ENCODE data around the gene WARS2. TPM values are rescaled to one million over a fixed set of nuclear protein-coding genes. Genes with fewer than 3 reads are reported as not detected.

The WARS2 gene
- total RNA-seq, 1 experiment from 2014 or later: 17.6 TPM

DNA sequence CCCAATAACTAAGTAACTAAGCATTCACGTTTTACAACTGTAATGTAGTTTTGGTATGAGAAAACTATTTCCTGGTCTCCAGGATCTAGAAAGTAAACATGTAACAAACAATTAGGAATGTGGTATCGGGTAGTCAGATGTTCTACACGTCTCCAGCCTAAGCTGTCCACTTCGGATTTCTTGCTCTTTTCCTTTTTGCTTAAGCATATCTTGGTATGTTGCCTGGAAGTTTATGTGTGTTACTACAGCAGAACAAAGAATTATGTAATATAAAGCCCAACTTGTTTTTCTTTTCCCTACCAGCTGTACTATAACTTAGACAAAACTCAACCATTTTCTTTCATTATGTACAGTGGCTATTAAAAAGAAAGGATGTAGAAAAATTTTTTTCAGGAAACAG, 20.4 kb upstream of the WARS2 start:
- no peak overlapping the region for H3K4me2 ChIP-seq
- CTCF ChIA-PET: no interaction called here

DNA sequence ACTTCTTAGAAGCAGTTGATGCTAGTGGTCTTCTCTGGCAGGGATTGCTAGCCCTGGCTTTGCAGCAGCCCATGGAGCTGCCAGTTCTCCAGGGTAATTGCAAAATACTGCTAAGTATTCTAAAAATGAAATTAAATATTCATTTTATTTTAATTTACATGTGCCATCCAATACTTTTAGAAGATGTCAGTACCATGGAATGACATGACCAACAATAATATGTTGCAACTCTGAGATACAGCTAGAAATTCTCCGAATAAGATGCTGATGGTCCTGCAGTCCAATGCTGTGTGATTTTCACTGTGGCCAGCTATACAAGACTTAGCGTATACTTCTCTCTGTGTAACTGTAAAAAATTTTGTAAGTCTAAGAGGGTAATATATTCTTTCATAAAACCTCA, 20.0 kb upstream of the WARS2 start:
- Histone ChIP-seq H3K4me3 (no peak overlapping the region), H4K20me1 (ENCODE audit: insufficient read depth) (no peaks in the 10 kb centered on the region), H3K27ac (no peak overlapping the region), H3K36me3 (ENCODE audit: low read depth) (peaks cover 26% of the 10 kb centered on the region), H3K4me2 (no peak overlapping the region), H3K9me2 (ENCODE audit: insufficient read depth) (no peaks in the 10 kb centered on the region), H3K79me2 (ENCODE audit: low read depth) (no peaks in the 10 kb centered on the region), H3F3A (ENCODE audit: insufficient read depth, low read depth) (no peaks in the 10 kb centered on the region), H3K9me3 (ENCODE audit: insufficient read depth, low read depth) (no peaks in the 10 kb centered on the region), H3K27me3 (ENCODE audit: insufficient read depth, low read depth) (no peaks in the 10 kb centered on the region), H2AFZ (no peak overlapping the region), H3K4me1 (replicated peaks; ENCODE audit: insufficient read depth) (no peaks in the 10 kb centered on the region)
- intact Hi-C loops (cut with micrococcal nuclease; ENCODE audit: unreplicated experiment): no loop called here
- CTCF ChIA-PET: no interaction called here
- DNase-seq: no peak
- BruUV-seq (replicated peaks): no TSS peak
- POLR2A ChIA-PET (ENCODE audit: unreplicated experiment): no interaction called here
- no peak for TF ChIP-seq CTCF (conservative IDR thresholded peaks at IDR 0.05)
- no peak for TF ChIP-seq EZH2 (IDR thresholded peaks at IDR 0.05; ENCODE audit: low read depth)

More for the DNA sequence above, 20.4 kb upstream of the WARS2 start:
- Histone ChIP-seq H3K9me2 (ENCODE audit: insufficient read depth) (no peaks in the 10 kb centered on the region), H3K4me1 (replicated peaks; ENCODE audit: insufficient read depth) (no peaks in the 10 kb centered on the region), H3F3A (ENCODE audit: insufficient read depth, low read depth) (no peaks in the 10 kb centered on the region), H2AFZ (no peak overlapping the region), H3K27me3 (ENCODE audit: insufficient read depth, low read depth) (no peaks in the 10 kb centered on the region), H4K20me1 (ENCODE audit: insufficient read depth) (no peaks in the 10 kb centered on the region), H3K27ac (no peak overlapping the region), H3K79me2 (ENCODE audit: low read depth) (no peaks in the 10 kb centered on the region), H3K36me3 (ENCODE audit: low read depth) (peaks cover 26% of the 10 kb centered on the region), H3K9me3 (ENCODE audit: insufficient read depth, low read depth) (no peaks in the 10 kb centered on the region), H3K4me3 (no peak overlapping the region)
- intact Hi-C loops (cut with micrococcal nuclease; ENCODE audit: unreplicated experiment): no loop called here
- TF ChIP-seq CTCF (conservative IDR thresholded peaks at IDR 0.05) (no peak), EZH2 (IDR thresholded peaks at IDR 0.05; ENCODE audit: low read depth) (no peak)
- BruUV-seq (replicated peaks): no TSS peak
- POLR2A ChIA-PET (ENCODE audit: unreplicated experiment): no interaction called here
- no peak for DNase-seq

- Histone ChIP-seq H3K79me2 (ENCODE audit: low read depth) (no peaks in the 10 kb centered on the region), H3K4me2 (no peak overlapping the region), H3F3A (ENCODE audit: insufficient read depth, low read depth) (no peaks in the 10 kb centered on the region), H3K36me3 (ENCODE audit: low read depth) (peaks cover 26% of the 10 kb centered on the region), H4K20me1 (ENCODE audit: insufficient read depth) (no peaks in the 10 kb centered on the region), H3K9me2 (ENCODE audit: insufficient read depth) (no peaks in the 10 kb centered on the region), H3K27me3 (ENCODE audit: insufficient read depth, low read depth) (no peaks in the 10 kb centered on the region), H3K4me3 (no peak overlapping the region), H3K9me3 (ENCODE audit: insufficient read depth, low read depth) (no peaks in the 10 kb centered on the region), H3K27ac (no peak overlapping the region), H2AFZ (no peak overlapping the region), H3K4me1 (replicated peaks; ENCODE audit: insufficient read depth) (no peaks in the 10 kb centered on the region)
- TF ChIP-seq CTCF (conservative IDR thresholded peaks at IDR 0.05) (no peak), EZH2 (IDR thresholded peaks at IDR 0.05; ENCODE audit: low read depth) (no peak)
- intact Hi-C loops (cut with micrococcal nuclease; ENCODE audit: unreplicated experiment): no loop called here
- DNase-seq: no peak
- no TSS peak for BruUV-seq (replicated peaks)
- CTCF ChIA-PET: no interaction called here
- POLR2A ChIA-PET (ENCODE audit: unreplicated experiment): no interaction called here
Measured at GRCh38 chr1:119159966-119160365, 19.5 kb upstream of the WARS2 start.

Data from PC-9 (cell line).